Activated CD4-positive, alpha-beta T cell treated with anti-CD3 and anti-CD28 coated beads for 48 hours (primary cell): ENCODE measurements around the gene PRICKLE3.
A peak's percentile ranks its signal among the peaks of the same experiment; 100 is the strongest.

Source experiments
- DNase-seq: peaks from one replicate; pipeline ENCODE4 v3.0.0-alpha.2; 2020

Gene PRICKLE3, protein sequence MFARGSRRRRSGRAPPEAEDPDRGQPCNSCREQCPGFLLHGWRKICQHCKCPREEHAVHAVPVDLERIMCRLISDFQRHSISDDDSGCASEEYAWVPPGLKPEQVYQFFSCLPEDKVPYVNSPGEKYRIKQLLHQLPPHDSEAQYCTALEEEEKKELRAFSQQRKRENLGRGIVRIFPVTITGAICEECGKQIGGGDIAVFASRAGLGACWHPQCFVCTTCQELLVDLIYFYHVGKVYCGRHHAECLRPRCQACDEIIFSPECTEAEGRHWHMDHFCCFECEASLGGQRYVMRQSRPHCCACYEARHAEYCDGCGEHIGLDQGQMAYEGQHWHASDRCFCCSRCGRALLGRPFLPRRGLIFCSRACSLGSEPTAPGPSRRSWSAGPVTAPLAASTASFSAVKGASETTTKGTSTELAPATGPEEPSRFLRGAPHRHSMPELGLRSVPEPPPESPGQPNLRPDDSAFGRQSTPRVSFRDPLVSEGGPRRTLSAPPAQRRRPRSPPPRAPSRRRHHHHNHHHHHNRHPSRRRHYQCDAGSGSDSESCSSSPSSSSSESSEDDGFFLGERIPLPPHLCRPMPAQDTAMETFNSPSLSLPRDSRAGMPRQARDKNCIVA

DNA sequence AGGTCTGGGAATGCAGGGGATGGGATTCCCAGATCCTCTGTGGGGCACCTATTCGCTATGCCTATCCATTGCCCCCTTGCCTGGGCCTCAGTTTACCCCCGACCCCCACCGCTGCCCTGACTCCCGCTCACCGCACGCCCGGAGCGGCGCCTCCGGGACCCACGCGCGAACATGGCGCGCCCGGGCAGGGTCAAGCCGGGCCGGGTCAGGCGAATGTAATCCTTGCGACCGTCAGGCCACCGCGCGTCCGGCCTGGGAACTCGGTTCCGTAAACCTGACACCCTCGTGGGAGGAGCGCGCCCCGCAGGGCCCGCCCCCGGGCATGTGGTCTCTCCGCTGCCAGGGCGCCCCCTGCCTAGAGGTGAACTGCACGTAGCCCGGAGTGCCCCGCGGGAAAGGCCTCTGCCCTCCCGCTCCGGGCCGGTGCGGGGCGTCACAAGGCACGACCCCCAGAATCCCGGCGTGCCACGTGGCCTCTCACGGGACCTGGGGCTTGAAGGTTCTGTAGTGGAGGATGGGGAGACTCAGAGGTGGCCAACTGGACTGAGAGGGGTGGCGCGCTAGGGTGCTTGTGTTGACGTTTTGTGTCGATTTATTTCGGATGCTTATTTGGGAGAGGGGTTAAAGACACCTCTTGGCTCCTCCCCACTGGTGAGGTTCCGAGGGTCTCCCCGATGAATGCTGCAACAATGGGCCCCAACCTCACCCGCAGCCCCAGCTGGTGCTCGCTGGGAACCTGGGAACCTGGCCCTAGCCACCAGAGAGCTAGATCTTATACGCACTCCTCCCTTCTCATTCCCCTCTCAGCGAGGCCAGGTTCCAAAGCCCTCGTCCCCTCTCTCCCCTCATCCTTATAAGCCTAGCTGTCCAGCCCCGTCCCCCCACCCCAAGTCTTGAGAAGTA is at the start of gene PRICKLE3:
Gene PRICKLE3 (minus strand): TSS at position 249 of the 903 bp plus-strand sequence. CDS start 76 bp downstream, at position 173.
- DNase-seq = peak; percentile 81

DNA sequence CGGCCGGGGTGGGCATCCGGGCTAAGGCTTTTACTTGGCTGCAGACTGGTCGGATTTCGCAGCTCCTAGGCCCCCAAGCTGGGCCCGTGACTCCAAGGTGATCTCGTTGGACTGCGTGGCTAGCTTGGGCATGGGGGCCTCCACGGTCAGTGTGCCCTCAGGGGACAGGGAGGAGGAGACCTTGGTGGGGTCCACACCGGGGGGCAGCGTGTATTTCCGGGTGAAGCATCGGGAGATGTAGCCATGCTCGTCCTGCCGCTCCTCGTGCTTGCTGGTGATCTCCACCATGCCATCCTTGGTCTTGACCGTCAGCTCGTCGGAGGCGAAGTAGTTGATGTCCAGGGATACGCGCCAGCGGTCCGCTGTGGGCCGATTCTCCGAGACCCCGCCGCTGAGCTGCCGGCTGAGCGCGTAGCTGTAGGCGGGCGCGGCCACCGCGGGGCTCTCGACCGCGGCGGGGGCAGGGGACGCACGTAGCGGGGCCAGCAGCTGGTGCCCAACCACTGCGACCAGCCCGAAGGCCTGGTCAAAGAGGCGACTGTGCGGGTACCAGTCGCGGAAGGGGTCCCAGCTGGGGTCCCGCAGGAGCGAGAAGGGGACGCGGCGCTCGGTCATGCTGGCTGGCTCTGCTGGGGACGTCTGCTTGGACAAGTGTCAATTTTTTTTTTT is 47.8 kb upstream of the PRICKLE3 start:
- no peak for DNase-seq

DNA sequence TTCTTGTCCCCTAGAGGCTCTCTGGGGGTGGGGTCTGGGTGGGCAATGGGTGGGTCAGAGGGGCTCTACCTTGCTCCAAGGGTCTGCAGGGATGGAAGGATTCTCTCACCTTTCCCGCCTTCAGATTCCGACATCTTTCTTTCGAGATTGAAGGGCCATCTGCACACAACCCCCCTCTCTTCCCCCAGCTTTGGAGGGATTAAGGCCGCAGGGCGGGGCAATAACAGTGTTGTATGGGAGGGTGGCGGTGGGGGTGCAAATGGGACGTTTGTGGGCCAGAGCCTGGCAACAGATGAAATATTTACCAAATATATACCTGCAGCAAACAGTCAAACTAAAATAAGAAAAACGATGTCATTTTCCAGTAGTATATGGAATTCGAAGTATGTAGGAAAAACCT is 47.0 kb upstream of the PRICKLE3 start, which contains the start of gene CACNA1F:
Gene CACNA1F (minus strand): TSS at position 165 of the 400 bp plus-strand sequence. CDS start 31 bp downstream, at position 134.
- no peak for DNase-seq

DNA sequence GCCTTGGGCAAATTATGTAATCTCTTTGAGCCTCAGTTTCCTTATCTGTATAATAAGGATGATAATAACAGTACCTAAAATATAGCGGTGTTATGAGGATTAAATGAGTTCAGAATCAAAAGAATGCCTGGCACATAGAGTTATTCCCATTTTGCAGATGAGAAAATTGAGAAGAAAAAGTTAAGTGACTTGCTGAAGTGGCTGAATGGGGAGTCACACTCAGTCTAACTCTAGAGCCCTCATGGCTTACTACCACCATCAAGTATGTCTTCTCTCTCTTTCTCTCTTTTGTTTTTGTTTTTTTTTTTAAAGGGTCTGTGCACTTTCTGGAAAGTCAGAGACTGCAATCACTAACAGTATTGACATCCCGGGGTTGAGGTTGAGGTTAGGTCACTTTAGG is 46.4 kb upstream of the PRICKLE3 start:
- DNase-seq = no peak

DNA sequence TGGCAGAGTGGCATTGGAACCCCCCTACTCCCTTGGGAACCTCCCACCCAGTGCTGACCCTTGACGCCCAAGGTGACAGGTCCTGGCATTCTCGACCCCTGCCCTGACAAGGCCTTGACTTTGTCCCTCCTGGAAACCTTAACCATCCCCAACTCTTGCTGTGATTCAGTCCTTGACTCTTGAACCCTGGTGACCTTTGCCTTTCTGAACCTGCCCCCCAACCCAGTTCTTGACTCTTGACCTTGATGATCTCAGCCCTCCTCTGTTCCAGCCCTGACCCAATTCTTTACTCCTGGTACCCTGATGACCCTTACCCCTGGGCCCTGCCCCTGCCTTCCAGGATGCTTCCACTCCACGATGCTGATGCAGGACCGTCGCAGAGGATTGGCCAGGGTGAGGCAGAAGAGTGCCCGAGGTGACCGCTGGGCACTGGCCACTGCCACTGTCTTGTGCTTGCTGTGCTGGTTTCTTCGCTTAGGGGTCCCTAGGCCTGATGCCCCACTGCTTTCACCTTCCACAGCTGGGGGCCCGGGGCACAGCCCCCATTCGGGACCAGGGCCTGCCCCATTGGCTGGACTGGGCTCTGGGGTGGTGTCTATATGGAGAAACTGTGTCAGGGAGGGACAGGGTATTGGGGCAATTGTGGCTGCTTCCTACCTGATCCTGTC is 45.3 kb upstream of the PRICKLE3 start:
- DNase-seq = no peak

DNA sequence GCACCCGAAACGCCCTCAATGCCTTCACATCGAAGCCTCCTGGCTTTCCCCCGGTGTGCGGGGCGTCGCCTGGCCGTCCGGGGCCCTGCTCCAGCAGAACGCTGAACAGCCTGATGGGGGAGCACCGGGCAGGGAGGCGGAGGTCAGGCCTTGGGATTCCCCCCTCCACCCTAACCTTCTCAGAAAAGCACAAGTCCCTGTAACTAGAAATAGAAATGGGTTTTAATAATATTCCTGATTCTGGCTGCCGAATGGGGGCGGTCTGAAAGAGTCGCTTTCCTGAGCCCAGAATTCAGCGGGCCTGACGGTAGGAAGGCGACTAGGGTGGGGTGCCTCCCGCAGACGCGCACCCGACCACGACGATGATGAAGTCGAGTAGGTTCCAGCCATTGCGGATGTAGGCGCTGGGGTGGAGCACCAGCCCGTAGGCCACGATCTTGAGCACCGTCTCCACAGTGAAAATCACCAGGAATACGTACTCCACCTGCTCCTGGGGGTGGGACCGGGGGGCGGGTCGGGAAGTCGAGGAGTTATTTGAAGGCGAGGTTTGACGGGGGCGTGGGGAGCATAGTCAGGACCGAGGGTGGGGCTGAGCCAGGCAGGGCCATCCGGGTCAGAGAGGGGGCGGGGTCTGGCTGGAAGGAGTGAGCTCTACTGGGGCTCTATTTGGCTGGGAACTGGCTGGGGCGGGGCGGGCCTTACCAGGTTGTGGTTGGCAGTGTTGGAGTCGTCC is 44.5 kb upstream of the PRICKLE3 start:
- peak; percentile 77 for DNase-seq

DNA sequence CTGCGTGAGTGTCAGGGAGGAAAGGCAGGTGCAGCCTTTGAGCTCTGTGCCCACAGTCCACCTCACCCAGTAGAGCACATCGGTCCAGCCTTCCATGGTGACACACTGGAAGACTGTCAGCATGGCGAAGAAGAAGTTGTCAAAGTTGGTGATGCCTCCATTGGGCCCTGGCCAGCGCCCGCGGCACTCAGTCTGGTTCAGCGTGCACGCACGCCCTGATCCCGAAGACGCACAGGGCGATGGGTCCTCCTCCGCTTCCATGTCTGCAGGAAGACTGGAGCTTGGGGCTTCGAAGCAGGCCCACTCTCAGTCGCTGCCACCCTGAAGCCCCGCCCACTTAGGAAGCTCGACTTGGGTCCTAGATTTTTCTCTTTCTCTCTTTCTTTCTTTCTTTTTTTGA is 42.0 kb upstream of the PRICKLE3 start:
- no peak for DNase-seq

DNA sequence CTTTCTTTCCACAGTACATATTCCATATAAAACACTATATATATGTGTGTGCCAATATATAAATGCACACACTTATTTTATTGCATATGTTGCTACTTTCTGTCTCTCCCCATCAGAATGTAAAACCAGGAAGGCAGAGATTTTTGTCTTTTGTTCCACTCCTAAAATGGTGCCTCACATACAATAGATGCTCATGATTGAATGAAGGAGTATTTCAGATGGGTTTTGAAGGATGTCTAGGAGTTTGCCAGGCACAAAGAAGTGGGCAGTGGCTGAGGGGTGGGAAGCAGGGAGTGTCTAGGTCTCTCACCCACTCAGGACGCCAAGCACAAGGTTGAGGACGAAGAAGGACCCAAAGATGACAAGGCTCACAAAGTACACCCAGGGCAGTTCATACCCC is 41.6 kb upstream of the PRICKLE3 start:
- no peak for DNase-seq

DNA sequence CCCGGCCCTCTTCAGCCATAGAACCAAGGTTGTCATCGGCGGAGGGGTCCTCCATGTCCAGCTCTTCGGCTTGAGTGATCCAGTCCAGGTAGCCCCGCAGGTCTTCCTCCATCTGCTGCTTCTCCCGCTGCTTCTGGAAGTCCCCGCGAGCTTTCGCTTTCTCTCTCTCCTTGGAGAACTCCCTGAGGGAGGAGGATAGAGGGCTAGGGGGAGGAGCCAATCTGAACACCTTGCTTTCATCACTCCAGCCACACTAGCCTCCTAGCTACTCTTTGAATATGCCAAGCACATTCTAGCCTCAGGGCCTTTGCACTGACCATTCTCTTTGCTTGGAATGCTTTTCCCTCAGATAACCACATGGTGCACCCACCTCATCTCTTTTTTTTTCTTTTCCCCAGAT is 40.8 kb upstream of the PRICKLE3 start:
- DNase-seq = no peak

DNA sequence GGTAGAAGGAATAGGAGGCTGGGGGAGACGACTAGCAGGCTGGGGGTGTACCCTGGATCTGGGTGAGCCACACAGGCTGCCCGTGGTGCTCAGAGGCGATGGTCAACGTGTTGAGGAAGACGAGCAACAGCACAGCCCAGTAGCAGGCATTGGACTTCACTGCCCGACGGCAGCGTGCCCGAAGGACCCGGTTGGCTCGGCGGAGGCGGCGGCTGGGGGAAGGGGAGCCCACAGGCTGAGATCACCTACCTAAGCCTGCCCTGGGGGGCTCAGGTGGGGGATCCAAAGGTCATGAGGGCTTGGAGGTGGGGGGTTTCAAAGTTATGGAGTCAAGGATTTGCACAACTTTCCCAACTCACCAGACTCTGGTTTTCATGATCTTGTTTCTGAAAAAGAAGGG is 39.7 kb upstream of the PRICKLE3 start:
- no peak for DNase-seq

DNA sequence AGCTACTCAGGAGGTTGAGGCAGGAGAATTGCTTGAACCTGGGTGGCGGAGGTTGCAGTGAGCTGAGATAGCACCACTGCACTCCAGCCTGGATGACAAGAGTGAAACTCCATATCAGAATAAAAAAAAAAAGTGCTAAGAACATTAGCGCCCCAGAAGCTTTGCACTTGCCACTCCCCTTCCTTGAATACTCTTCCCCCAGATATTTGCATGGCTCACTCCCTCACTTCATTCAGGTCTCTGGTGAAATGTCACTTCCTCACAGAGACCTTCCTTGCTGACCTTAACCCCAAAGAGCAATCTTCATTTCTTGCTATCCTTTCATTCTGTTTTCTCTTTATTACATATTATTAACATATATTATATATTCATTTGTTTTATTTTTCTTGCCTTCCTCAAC is 35.7 kb upstream of the PRICKLE3 start:
- no peak for DNase-seq

DNA sequence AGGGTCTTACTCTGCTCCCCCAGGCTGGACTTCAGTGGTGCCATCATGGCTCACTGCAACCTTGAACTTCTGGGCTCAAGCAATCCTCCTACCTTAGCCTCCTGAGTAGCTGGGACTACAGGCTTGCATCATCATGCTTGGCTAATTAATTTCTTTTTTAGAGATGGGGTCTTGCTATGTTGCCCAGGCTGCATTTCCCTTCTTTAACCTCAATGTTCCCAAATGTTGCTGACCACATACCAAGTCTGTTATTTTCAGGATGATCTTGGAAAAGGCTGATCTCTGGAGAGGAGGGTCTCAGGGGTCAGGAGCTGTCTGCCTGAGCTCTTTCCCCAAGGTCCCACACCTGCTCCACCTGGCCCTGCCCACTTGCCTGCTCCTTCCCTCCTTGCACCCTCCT is 33.9 kb upstream of the PRICKLE3 start:
- no peak for DNase-seq

DNA sequence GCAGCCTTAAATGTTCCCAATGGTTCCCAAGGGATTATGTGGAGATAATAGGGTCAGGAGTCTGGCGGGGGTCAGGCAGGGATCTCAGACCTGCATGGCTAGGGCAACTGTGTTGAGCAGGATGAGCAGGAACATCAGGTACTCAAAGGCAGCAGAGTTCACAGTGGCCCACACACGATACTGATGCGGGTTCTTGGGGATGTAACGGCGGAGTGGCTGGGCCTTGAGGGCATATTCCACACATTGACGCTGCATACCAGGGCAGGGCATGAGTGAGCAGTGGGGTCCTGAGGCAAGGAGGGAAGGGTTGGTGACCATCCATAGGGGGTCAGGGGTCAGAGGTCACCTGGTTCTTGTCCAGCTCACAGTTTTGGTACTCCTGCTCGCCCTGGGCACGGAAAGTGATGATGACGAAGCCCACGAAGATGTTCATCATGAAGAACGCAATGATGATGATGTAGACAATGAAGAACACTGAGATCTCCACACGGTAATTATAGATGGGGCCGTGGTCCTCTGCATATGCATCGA is 28.9 kb upstream of the PRICKLE3 start:
- no peak for DNase-seq

DNA sequence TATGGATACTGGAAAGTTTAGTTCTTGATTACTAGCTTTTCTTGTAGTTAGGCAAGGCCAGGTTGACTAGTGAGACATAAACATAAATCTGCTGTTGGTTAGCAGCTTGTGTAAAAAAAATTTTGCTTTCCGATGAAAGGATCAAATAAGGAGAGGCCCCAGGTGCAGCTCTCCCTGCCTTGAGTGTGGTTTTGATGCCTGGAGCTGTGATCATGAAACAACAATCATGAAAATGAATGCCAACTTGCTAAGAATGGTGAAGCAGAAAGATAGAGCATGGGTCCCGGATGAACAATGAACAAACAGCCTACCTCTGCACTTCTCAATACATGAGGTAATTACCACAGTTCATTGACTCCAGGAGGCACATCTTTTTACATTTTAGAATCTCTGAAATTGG is 28.2 kb upstream of the PRICKLE3 start:
- no peak for DNase-seq

DNA sequence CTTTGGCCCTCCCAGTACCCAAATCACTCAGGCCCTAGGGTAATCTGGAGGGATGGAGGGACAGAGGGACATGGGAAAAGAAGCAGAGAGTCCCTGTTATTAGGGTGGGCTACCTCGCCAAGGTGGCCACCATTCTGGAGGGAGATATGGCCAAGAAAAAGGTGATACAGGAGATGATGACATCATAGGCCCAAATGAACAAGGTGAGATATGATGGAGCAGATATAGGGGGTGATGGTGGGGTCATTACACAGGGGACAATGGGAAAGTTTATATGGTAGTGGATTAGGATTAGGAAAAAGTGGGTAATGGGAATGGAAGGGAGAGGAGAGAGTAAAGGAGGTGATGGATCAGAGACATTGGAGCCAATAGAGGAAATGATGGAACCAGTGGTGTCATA is 26.7 kb upstream of the PRICKLE3 start:
- DNase-seq = no peak

DNA sequence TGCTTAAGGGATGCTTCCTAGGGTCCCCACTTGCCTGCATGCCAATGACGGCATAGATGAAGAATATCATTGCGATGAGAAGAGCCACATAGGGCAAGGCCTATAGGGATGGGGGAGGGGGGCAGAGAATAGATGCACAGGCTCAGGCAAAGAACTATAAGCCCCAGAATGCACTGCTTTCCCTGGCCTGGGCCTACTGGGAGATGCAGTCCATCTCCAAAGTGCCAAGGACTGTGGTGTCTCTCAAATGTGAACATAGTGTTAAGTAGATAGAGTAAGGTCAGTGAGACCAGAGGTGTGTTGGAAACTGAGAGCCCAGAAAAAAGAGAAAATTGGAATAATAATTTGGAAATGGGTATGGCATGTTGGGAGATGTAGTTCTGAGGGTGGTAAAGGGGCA is 26.0 kb upstream of the PRICKLE3 start:
- no peak for DNase-seq

DNA sequence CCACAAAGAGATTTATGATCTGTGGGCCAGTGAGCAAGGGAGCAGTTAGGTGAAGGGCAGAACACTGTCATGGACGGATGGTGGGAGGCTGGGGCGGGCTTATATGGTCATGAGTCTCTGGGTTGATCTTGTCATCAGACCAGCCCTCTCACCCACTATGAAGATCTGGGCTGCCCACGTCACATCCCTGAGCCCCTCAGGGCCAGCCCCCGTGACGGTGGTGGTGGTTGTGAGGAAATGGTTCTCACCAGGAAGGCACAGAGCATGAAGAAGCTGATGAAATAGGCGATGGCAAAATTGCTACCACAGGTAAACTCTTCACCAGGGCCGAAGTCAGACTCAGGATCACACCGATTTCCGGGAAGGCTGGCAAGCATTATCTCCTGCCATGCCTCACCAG is 24.9 kb upstream of the PRICKLE3 start:
- no peak for DNase-seq

DNA sequence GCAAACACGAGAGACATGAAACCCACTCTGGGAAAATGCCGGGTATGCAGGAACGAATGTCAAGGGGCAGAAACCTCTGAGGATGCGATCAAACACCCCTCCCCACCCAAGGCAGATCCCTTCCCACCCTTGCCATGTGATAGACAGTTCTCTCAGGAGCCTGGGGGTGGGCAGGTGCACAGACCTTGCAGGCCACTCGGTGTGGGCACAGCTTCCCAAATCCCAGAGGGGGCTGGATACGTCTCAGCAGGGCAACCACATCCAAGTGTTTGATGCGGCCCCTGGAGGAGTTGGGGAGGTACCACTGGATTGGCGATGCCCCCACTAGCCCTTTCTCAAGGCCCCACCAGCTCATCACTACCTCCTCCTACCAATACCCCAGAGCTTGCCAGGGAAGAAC is 24.2 kb upstream of the PRICKLE3 start:
- no peak for DNase-seq

DNA sequence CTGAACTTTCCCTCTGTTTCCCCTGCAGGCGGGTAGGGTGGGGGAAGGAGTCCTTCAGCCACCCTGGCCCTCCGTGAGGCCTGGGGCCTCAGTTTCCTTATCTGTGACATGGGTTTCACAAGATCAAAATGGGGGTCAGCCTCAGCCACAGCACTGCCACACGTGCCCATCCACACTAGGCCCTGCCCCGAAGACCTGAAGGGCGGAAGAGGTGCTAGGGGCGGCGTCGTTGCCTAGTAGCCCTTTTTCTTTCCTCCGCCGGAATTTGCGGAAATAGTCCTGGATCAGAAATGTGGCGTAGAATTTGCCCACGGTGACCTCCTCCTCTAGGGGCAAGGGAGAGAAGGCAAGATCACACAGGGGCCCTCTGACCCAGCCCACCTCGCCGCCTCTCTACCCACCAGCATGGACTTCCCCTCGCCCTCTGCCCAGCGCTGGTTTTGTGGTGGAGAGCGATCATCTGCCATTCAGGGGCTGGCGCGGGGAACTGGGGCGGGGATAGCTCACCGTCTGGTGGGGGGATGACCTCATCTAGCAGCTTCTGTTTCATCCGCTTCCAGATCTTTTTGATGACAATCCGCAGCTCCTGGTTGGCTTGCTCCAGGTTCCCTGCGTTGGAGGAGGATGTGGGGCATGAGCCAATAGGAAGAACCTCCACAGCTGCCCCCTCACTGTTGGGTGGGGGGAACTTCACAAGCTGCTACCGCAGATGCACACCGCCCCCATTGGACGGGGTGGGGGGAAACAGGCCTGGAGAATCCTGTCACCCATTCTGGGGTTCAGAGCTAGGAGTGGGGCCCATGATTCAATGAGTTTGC is 23.5 kb upstream of the PRICKLE3 start:
- DNase-seq = no peak

DNA sequence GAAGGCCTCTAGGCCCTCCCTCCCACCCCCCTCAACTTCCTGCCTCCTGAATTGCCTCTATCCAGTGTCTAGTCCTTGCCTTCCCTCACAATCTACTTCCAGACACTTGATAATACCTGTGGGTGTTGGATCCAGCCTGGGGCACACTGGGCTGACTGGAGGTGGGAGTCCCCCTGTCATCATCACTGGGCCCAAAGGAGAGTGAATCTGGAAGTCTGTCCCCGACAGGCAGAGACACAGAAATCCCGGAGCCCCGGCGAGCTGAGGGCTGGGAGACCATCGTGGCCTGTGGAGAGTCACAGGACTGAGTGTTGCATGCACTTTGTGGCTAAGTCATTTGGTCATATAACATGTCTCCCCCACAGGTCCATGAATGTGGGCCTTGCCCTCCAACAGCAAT is 22.2 kb upstream of the PRICKLE3 start:
- no peak for DNase-seq
